Tibial nerve (tissue), 4 donors: ENCODE data around the gene SIDT1. TPM values are rescaled to one million over a fixed set of nuclear protein-coding genes. Genes with fewer than 3 reads are reported as not detected.

Source experiments
- DNase-seq, 2 donors: peaks; one replicate each; pipeline ENCODE4 v3.0.0-alpha.2; 2019; ENCODE audit warnings: low spot score in 2 of 2
- H3K27ac ChIP-seq, 4 donors: fragments of 200-600 bp; sonication (generic) in 3 of 4; one replicate each; pipeline ENCODE4 v1.5.1; 2017 to 2019; ENCODE audit warnings: mild to moderate bottlenecking in 1 of 4
- H3K27me3 ChIP-seq, 2 donors: fragments of 200-600 bp; sonication (generic) in 1 of 2; one replicate each; pipeline versions ENCODE4 v1.5.1 to v1.6.0; 2017 to 2019
- H3K36me3 ChIP-seq, 3 donors: fragments of 200-600 bp; sonication (generic); one replicate each; pipeline ENCODE4 v1.5.1; 2018 to 2019
- H3K4me1 ChIP-seq, 4 donors: fragments of 200-600 bp; sonication (generic) in 3 of 4; one replicate each; pipeline ENCODE4 v1.5.1; 2017 to 2019
- H3K4me3 ChIP-seq, 4 donors: fragments of 200-600 bp; sonication (generic) in 3 of 4; one replicate each; pipeline ENCODE4 v1.5.1; 2017 to 2019; ENCODE audit warnings: mild to moderate bottlenecking in 1 of 4, moderate library complexity in 1 of 4
- H3K9me3 ChIP-seq, 4 donors: fragments of 200-600 bp; sonication (generic) in 3 of 4; one replicate each; pipeline ENCODE4 v1.5.1; 2017 to 2019
- EP300 ChIP-seq, 2 donors: sonication (generic); formaldehyde crosslinking; IDR thresholded peaks; one replicate each; pipeline ENCODE4 v1.6.1; 2017; ENCODE audit warnings: antibody characterized with exemption in 2 of 2, mild to moderate bottlenecking in 1 of 2
- POLR2A ChIP-seq, 2 donors: fragments of 450-650 bp; IDR thresholded peaks; one replicate each; pipeline ENCODE4 v1.6.1; 2017; ENCODE audit warnings: antibody characterized with exemption in 2 of 2, mild to moderate bottlenecking in 2 of 2, moderate library complexity in 2 of 2
- WGBS, 2 donors: methylation state at CpG; one replicate each; pipeline ENCODE4 v1.1.5; 2018; 5-methylcytosine and 5-hydroxymethylcytosine counted together
- small RNA-seq: library from RNA; depleted of rRNA; stranded (forward); fragments of <200 nt; gene quantifications from one replicate; pipeline ENCODE3, GENCODE V24; 2016
- total RNA-seq, 4 donors: library from RNA; depleted of rRNA; stranded (reverse); fragments of >200 nt; gene quantifications; one replicate each; pipeline ENCODE4 v1.1.0, GENCODE V29; 2016
- TF ChIP-seq, protein P1 (sequence below), 5 experiments: fragments of 200-600 bp in 3 of 5; fragments of 450-650 bp in 2 of 5; sonication (generic) in 3 of 5; IDR thresholded peaks; one replicate each; pipeline ENCODE4 v1.5.1; 2016 to 2019; ENCODE audit warnings: antibody characterized with exemption in 5 of 5, mild to moderate bottlenecking in 3 of 5, moderate library complexity in 2 of 5

Gene SIDT1
- total RNA-seq, 4 donors from 2014 or later, result 2.7 to 6.8 (median 4.8) TPM

GRCh38 chr3:113676261-113676660 lies 143.9 kb downstream of the SIDT1 start:
- H3K27me3 ChIP-seq, result no peaks in the 10 kb centered on the region
- no peak overlapping the region for H3K27ac ChIP-seq
- no peak for TF ChIP-seq POLR2A (IDR thresholded peaks at IDR 0.05)
- no peak for TF ChIP-seq EP300 (IDR thresholded peaks at IDR 0.05)
- TF ChIP-seq, protein P1, sequence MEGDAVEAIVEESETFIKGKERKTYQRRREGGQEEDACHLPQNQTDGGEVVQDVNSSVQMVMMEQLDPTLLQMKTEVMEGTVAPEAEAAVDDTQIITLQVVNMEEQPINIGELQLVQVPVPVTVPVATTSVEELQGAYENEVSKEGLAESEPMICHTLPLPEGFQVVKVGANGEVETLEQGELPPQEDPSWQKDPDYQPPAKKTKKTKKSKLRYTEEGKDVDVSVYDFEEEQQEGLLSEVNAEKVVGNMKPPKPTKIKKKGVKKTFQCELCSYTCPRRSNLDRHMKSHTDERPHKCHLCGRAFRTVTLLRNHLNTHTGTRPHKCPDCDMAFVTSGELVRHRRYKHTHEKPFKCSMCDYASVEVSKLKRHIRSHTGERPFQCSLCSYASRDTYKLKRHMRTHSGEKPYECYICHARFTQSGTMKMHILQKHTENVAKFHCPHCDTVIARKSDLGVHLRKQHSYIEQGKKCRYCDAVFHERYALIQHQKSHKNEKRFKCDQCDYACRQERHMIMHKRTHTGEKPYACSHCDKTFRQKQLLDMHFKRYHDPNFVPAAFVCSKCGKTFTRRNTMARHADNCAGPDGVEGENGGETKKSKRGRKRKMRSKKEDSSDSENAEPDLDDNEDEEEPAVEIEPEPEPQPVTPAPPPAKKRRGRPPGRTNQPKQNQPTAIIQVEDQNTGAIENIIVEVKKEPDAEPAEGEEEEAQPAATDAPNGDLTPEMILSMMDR (IDR thresholded peaks at IDR 0.05), result no peak
- 93 to 94% methylated on average over 3 of the region's 3 CpGs for WGBS, 2 donors
- DNase-seq, result no peak
- no peaks in the 10 kb centered on the region for H3K9me3 ChIP-seq
- H3K4me1 ChIP-seq, result no peaks in the 10 kb centered on the region
- no peak overlapping the region for H3K4me3 ChIP-seq
- H3K36me3 ChIP-seq, result peaks cover 0 to 52% (median 0%) of the 10 kb centered on the region in 3 donors

DNA sequence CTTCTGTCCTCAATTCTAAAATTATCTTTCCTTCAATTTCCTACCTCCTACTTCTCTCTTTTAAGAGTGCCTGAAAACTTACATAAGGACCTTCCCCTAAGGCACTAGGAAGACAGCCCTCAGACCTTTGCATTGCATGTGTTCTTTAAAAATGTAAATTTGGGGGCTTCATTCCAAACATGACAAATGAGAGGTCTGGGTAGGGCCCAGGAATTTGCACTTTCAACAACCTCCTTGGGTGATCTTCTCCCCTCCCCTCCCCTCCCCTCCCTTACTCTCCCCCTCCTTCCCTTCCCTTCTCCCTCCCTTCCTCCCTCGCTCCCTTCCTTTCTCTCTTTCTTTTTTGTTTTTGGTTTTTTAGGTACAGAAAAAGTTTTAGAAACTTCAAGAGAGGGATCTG lies 145.4 kb downstream of the SIDT1 start:
- TF ChIP-seq, protein P1 (IDR thresholded peaks at IDR 0.05), result no peak
- TF ChIP-seq POLR2A (IDR thresholded peaks at IDR 0.05), result no peak
- no peak for TF ChIP-seq EP300 (IDR thresholded peaks at IDR 0.05)
- Histone ChIP-seq H3K9me3 (no peaks in the 10 kb centered on the region), H3K4me3 (no peak overlapping the region), H3K27ac (no peak overlapping the region), H3K36me3 (peaks cover 0 to 42% (median 0%) of the 10 kb centered on the region in 3 donors), H3K27me3 (no peaks in the 10 kb centered on the region), H3K4me1 (no peaks in the 10 kb centered on the region)
- 75 to 92% methylated on average over 1 of the region's 1 CpG for WGBS, 2 donors
- DNase-seq, result no peak

- 95 to 99% methylated on average over 4 of the region's 4 CpGs for WGBS, 2 donors
- Histone ChIP-seq H3K36me3 (peaks cover 0 to 32% (median 0%) of the 10 kb centered on the region in 3 donors), H3K4me1 (no peaks in the 10 kb centered on the region), H3K9me3 (no peaks in the 10 kb centered on the region), H3K27ac (no peak overlapping the region), H3K27me3 (no peaks in the 10 kb centered on the region), H3K4me3 (no peak overlapping the region)
- DNase-seq, result no peak
- TF ChIP-seq, protein P1 (IDR thresholded peaks at IDR 0.05), result no peak
- no peak for TF ChIP-seq POLR2A (IDR thresholded peaks at IDR 0.05)
- TF ChIP-seq EP300 (IDR thresholded peaks at IDR 0.05), result no peak
These were observed 146.4 kb downstream of the SIDT1 start for GRCh38 chr3:113678773-113679172.

Small RNA genes lying within 50 kb of the gene (small RNA-seq; reads per million reads assigned to genes)
- 0.57 reads per million for gene MIR4446
- gene RN7SL767P, result not detected

Other genes starting within 250 kb of the SIDT1 start
- 10 to 100 TPM in 3 of 4 donors, 1 to 10 TPM in 1; 6.3 to 28.8 (median 12.7) TPM for gene CFAP44, start 91.1 kb upstream of the SIDT1 start, total RNA-seq
- 10 to 100 TPM; 10.5 to 30.8 (median 16.7) TPM for gene SPICE1, start 17.4 kb upstream of the SIDT1 start, total RNA-seq
- 10 to 100 TPM; 16.8 to 22.6 (median 19.4) TPM for gene USF3, start 164.1 kb downstream of the SIDT1 start, total RNA-seq
- 100 to 1,000 TPM in 1 of 4 donors, 10 to 100 TPM in 3; 80.7 to 101 (median 89.0) TPM for gene NAA50, start 213.7 kb downstream of the SIDT1 start, total RNA-seq
- 10 to 100 TPM; 28.8 to 38.1 (median 34.2) TPM for gene ATP6V1A, start 214.5 kb downstream of the SIDT1 start, total RNA-seq